Upper lobe of right lung (tissue), 1 donor: ENCODE measurements around the gene KLC1. TPM values are rescaled to one million over a fixed set of nuclear protein-coding genes. Genes with fewer than 3 reads are reported as not detected.

Experiments used
- ATAC-seq: fragments of 200-7000 bp; cut with Tn5 transposase; one replicate; pipeline ENCODE4 v1.9.1; 2020; ENCODE audit warnings: mild to moderate bottlenecking, moderate library complexity
- DNase-seq: peaks from one replicate; pipeline ENCODE4 v3.0.0-alpha.2; 2020
- H3K27ac ChIP-seq: fragments of 200-600 bp; one replicate; pipeline ENCODE4 v1.8.0; 2022
- H3K27me3 ChIP-seq: fragments of 200-600 bp; one replicate; pipeline ENCODE4 v1.8.0; 2022; ENCODE audit warnings: mild to moderate bottlenecking
- H3K36me3 ChIP-seq: fragments of 200-600 bp; one replicate; pipeline ENCODE4 v1.8.0; 2022
- H3K4me1 ChIP-seq: fragments of 200-600 bp; one replicate; pipeline ENCODE4 v1.8.0; 2022
- H3K4me3 ChIP-seq: fragments of 200-600 bp; one replicate; pipeline ENCODE4 v1.8.0; 2022; ENCODE audit warnings: mild to moderate bottlenecking
- H3K9me3 ChIP-seq: fragments of 200-600 bp; one replicate; pipeline ENCODE4 v1.8.0; 2022
- intact Hi-C: fragments of 100-400 bp; cut with DNase I; formaldehyde crosslinking; loops from one replicate; pipeline ENCODE4 v1.11.0; 2022
- total RNA-seq: library from RNA; stranded (reverse); fragmentation: NEBNext Ultra II Directional; extraction: Animal tissue kit (Norgen Biotek cat#: 25700); gene quantifications from one replicate; pipeline ENCODE4 v1.2.1, GENCODE V29; 2021
- TF ChIP-seq, protein P1 (sequence below): fragments of 200-600 bp; IDR thresholded peaks from one replicate; pipeline ENCODE4 v1.8.0; 2022; ENCODE audit warnings: antibody characterized with exemption
- donor health status: DM: no; HTN: yes; CAD: no; lungs with severe emphysema.

KLC1 gene
- total RNA-seq, 1 donor from 2014 or later: 172 TPM

DNA sequence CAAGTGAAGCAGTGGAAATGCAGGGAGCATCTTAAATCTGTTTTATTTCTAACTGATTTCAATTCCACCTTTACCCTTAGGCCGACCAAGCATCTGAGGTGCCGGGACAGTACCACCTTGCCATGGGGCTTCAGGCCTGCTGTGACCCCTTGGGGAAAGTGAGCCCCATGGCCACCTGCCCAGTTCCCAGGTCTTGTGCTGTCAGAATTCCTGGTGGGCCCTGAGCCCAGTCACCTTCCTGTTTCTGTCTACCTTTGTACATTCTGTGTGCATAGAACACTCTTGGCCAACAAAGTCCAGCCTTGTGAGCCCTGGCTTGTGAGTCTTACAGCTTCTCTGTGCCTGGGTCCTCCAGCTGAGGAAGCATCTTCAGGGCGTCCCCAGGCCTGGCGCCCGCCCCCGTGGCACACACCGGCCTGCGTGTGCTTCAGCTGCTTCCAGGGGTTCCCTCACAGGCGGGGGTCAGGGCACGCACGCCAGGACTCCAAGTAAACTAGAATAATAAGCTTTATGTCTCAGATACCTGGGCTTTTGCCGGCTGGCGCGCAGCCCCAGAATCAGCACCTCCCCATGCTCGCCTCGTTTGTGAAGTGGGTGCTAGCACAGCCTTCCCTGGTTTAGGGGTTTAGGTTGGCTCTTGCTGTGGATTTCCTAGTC, 96.9 kb downstream of the KLC1 start:
- TF ChIP-seq, protein P1, sequence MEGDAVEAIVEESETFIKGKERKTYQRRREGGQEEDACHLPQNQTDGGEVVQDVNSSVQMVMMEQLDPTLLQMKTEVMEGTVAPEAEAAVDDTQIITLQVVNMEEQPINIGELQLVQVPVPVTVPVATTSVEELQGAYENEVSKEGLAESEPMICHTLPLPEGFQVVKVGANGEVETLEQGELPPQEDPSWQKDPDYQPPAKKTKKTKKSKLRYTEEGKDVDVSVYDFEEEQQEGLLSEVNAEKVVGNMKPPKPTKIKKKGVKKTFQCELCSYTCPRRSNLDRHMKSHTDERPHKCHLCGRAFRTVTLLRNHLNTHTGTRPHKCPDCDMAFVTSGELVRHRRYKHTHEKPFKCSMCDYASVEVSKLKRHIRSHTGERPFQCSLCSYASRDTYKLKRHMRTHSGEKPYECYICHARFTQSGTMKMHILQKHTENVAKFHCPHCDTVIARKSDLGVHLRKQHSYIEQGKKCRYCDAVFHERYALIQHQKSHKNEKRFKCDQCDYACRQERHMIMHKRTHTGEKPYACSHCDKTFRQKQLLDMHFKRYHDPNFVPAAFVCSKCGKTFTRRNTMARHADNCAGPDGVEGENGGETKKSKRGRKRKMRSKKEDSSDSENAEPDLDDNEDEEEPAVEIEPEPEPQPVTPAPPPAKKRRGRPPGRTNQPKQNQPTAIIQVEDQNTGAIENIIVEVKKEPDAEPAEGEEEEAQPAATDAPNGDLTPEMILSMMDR: no peak
- Histone ChIP-seq H3K36me3 (peaks cover 19% of the 10 kb centered on the region), H3K27me3 (no peaks in the 10 kb centered on the region), H3K27ac (no peak overlapping the region), H3K4me1 (peaks cover 18% of the 10 kb centered on the region), H3K4me3 (no peak overlapping the region), H3K9me3 (no peaks in the 10 kb centered on the region)
- ATAC-seq (no peak), DNase-seq (no peak)
- intact Hi-C loops: no loop called here

GRCh38 chr14:103726474-103726873, 97.5 kb downstream of the KLC1 start:
- DNase-seq: no peak
- peaks cover 19% of the 10 kb centered on the region for H3K36me3 ChIP-seq
- no peak overlapping the region for H3K27ac ChIP-seq
- no peak overlapping the region for H3K4me3 ChIP-seq
- TF ChIP-seq, protein P1: no peak
- intact Hi-C loops: no loop called here
- no peaks in the 10 kb centered on the region for H3K9me3 ChIP-seq
- no peak for ATAC-seq
- no peaks in the 10 kb centered on the region for H3K27me3 ChIP-seq
- H3K4me1 ChIP-seq: peaks cover 18% of the 10 kb centered on the region

GRCh38 chr14:103727313-103727980, 98.4 kb downstream of the KLC1 start:
- ATAC-seq: peak; percentile 74
- no peaks in the 10 kb centered on the region for H3K27me3 ChIP-seq
- H3K36me3 ChIP-seq: peaks cover 27% of the 10 kb centered on the region
- TF ChIP-seq, protein P1: peak; percentile 14
- no peaks in the 10 kb centered on the region for H3K9me3 ChIP-seq
- peaks cover 18% of the 10 kb centered on the region for H3K4me1 ChIP-seq
- intact Hi-C loops: no loop called here
- peak; percentile 84 for DNase-seq
- no peak overlapping the region for H3K27ac ChIP-seq
- no peak overlapping the region for H3K4me3 ChIP-seq

- H3K9me3 ChIP-seq: no peaks in the 10 kb centered on the region
- H3K27ac ChIP-seq: no peak overlapping the region
- no peak for DNase-seq
- no peak for ATAC-seq
- H3K27me3 ChIP-seq: no peaks in the 10 kb centered on the region
- H3K36me3 ChIP-seq: peaks cover 34% of the 10 kb centered on the region
- intact Hi-C loops: no loop called here
- H3K4me1 ChIP-seq: peaks cover 14% of the 10 kb centered on the region
- H3K4me3 ChIP-seq: no peak overlapping the region
- TF ChIP-seq, protein P1: no peak
These were observed 99.1 kb downstream of the KLC1 start for GRCh38 chr14:103728141-103728540.

DNA sequence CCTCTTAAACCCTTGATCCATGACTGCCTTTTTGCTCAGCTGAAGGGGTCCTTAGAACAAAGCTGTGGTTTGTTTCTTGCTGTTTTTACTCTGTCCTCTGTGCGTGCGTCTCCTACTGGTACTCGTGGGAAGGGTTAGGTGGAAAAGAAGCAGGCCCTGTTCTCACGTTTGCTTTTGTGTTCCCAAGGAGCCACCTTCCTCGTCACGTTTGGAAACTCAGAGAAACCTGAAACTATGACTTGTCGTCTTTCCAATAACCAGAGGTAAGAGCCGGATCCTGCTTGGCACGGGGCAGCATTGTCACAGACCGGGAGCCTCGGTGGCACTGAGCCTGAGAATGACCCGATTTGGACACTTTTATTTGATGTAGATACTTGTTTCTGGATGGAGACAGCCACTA, 99.7 kb downstream of the KLC1 start:
- peaks cover 39% of the 10 kb centered on the region for H3K36me3 ChIP-seq
- TF ChIP-seq, protein P1: peak; percentile 4
- intact Hi-C loops: no loop called here
- H3K27ac ChIP-seq: no peak overlapping the region
- no peaks in the 10 kb centered on the region for H3K9me3 ChIP-seq
- H3K4me1 ChIP-seq: peaks cover 8% of the 10 kb centered on the region
- DNase-seq (no peak), ATAC-seq (no peak)
- H3K4me3 ChIP-seq: no peak overlapping the region
- H3K27me3 ChIP-seq: no peaks in the 10 kb centered on the region
